Nephron (organoid): ENCODE results near the gene SLCO2B1.

Source experiments
- H3K27ac Mint-ChIP-seq, 3 experiments: 2 replicates each; pipeline ENCODE4 v1.8.0; 2020; ENCODE audit warnings: mixed read lengths in 3 of 3, mild to moderate bottlenecking in 2 of 3, moderate library complexity in 1 of 3
- H3K27me3 Mint-ChIP-seq: 2 replicates; pipeline ENCODE4 v1.8.0; 2021; ENCODE audit warnings: low read depth, mild to moderate bottlenecking, moderate library complexity, mixed read lengths
- H3K36me3 Mint-ChIP-seq: 2 replicates; pipeline ENCODE4 v1.8.0; 2020; ENCODE audit warnings: low read depth, mixed read lengths
- H3K4me1 Mint-ChIP-seq: 2 replicates; pipeline ENCODE4 v1.8.0; 2020; ENCODE audit warnings: mixed read lengths
- H3K4me3 Mint-ChIP-seq, 3 experiments: 2 replicates each; pipeline ENCODE4 v1.8.0; 2020; ENCODE audit warnings: mild to moderate bottlenecking in 3 of 3, mixed read lengths in 3 of 3, moderate library complexity in 2 of 3
- H3K9me3 Mint-ChIP-seq: 2 replicates; pipeline ENCODE4 v1.8.0; 2020; ENCODE audit warnings: mixed read lengths
- CTCF ChIP-seq, 3 experiments: fragments of 200-600 bp; sonication (generic); IDR thresholded peaks; one replicate each; pipeline ENCODE4 v1.5.0; 2021; ENCODE audit warnings: antibody characterized with exemption in 3 of 3; ENCODE audit not compliant: unreplicated experiment in 3 of 3

SLCO2B1 gene

DNA sequence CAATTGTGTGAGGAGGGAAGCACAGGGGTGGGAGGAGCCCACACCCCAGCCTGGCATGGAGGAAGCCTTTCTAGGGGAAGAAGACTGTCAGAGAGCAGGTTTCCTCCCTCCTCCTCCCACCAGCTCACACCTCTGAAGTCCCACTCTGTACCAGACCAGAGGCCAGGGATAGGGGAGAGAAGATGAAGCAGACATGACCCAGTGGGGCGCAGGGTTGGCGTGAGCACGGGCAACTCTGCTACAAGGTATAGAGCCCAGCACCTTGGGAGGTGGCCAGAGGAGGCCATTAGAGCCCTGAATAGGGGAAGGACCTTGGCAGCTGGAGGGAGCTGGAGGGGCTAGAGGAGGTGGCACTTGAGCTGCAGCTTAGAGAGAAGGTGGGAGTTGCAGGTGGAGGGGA lies 15.9 kb downstream of the SLCO2B1 start:
- peaks cover 34% of the 10 kb centered on the region for H3K4me1 Mint-ChIP-seq
- no peak overlapping the region for H3K4me3 Mint-ChIP-seq
- H3K27me3 Mint-ChIP-seq, result peaks cover 27% of the 10 kb centered on the region
- H3K36me3 Mint-ChIP-seq, result no peaks in the 10 kb centered on the region
- peak overlapping the region in 2 of 3 experiments; percentile 41 to 76 for H3K27ac Mint-ChIP-seq
- no peaks in the 10 kb centered on the region for H3K9me3 Mint-ChIP-seq
- TF ChIP-seq CTCF (IDR thresholded peaks at IDR 0.05; ENCODE audit: unreplicated experiment in 3 of 3), result no peak

- Mint-ChIP-seq H3K4me1 (peaks cover 34% of the 10 kb centered on the region), H3K36me3 (no peaks in the 10 kb centered on the region), H3K27me3 (peaks cover 27% of the 10 kb centered on the region), H3K27ac (peak overlapping the region in 2 of 3 experiments; percentile 41 to 76), H3K4me3 (no peak overlapping the region), H3K9me3 (no peaks in the 10 kb centered on the region)
- TF ChIP-seq CTCF (IDR thresholded peaks at IDR 0.05; ENCODE audit: unreplicated experiment in 3 of 3), result no peak
These were observed 16.7 kb downstream of the SLCO2B1 start for GRCh38 chr11:75167617-75168016.

DNA sequence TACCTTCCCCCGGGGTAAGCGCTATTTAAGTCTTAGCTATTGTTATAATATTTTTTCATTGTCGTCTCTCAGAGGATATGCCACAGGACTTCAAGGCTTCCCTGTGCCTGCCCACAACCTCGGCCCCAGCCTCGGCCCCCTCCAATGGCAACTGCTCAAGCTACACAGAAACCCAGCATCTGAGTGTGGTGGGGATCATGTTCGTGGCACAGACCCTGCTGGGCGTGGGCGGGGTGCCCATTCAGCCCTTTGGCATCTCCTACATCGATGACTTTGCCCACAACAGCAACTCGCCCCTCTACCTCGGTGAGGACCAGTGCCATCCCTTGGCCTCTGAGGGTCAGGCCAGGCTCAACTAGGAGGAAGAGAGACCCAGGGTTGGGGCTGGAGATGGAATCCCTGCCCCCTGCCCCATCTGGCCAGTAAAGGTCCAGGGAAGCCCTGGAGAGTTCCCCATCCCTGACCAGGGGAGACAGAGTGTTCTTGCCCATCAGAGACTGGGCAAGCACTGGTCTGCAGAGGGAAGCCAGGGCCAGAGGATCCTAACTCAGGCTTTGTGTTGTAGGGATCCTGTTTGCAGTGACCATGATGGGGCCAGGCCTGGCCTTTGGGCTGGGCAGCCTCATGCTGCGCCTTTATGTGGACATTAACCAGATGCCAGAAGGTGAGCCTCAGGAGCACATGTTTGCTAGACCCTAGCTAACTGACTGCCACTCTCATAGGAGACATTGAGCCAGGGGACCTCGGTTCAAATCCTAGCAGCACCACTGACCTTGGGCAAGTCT lies 18.4 kb downstream of the SLCO2B1 start:
- Mint-ChIP-seq H3K9me3 (no peaks in the 10 kb centered on the region), H3K27ac (no peak overlapping the region), H3K27me3 (peaks cover 15% of the 10 kb centered on the region), H3K4me1 (peaks cover 31% of the 10 kb centered on the region), H3K36me3 (no peaks in the 10 kb centered on the region), H3K4me3 (no peak overlapping the region)
- no peak for TF ChIP-seq CTCF (IDR thresholded peaks at IDR 0.05; ENCODE audit: unreplicated experiment in 3 of 3)

DNA sequence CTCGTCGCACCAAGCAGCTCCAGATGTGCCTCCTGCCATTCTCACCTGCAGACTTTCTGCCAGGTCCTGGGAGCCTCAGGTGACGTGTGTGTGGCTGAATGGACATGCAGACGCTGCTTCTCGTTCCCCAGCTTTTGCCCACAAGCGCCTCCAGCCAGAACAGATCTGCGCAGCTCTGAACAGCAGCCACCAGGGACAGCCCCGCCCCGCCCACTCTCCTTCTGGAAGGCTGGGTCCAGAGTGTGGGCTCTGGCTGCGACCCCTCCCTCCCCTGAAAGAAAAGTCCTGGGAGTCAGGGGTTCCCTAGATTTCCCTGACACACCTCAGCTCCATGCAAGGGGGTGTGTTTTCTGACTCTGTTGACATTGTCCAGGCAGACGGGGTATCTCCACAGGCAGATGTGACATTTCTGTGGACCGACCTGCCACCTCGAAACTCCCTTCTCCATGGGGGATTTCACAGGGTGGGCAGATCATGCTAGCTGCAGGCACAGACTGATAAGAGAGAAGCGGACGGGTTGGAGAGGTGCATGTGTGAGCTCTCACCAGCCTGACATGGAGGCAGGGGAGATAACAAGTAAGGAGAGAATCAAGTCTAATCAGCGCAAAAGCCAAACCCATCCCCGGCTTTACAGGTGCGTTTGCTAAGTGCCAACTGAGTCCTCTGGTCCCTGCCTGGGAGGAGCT lies 19.8 kb downstream of the SLCO2B1 start:
- peaks cover 38% of the 10 kb centered on the region for H3K4me1 Mint-ChIP-seq
- no peaks in the 10 kb centered on the region for H3K9me3 Mint-ChIP-seq
- peaks cover 12% of the 10 kb centered on the region for H3K27me3 Mint-ChIP-seq
- no peaks in the 10 kb centered on the region for H3K36me3 Mint-ChIP-seq
- H3K27ac Mint-ChIP-seq, result no peak overlapping the region
- no peak overlapping the region for H3K4me3 Mint-ChIP-seq
- TF ChIP-seq CTCF (IDR thresholded peaks at IDR 0.05; ENCODE audit: unreplicated experiment in 3 of 3), result no peak

DNA sequence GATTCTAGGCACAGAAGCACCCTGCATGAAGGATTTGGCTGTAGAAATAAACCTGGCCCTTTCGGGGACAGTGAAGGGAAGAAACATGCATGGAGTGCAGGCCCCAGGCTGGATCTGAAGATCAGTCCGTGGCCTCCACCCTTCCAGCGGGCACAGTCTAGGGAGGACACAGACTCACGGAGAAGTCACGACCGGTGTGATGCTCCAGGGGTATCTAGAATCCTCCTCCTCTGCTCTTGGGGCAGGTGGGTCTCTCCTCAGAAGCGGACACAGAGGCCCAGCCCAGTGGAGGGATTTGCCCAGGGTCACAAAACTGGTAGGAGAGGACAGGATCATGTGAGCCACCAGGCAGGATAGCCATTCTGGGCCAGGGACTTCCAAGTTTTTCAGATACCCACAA lies 22.4 kb downstream of the SLCO2B1 start:
- Mint-ChIP-seq H3K27ac (peak overlapping the region in 1 of 3 experiments; percentile 77), H3K27me3 (peaks cover 13% of the 10 kb centered on the region)

More for the DNA sequence above, 22.4 kb downstream of the SLCO2B1 start:
- H3K4me3 Mint-ChIP-seq, result no peak overlapping the region
- no peak for TF ChIP-seq CTCF (IDR thresholded peaks at IDR 0.05; ENCODE audit: unreplicated experiment in 3 of 3)
- no peaks in the 10 kb centered on the region for H3K9me3 Mint-ChIP-seq
- H3K36me3 Mint-ChIP-seq, result no peaks in the 10 kb centered on the region
- peaks cover 24% of the 10 kb centered on the region for H3K4me1 Mint-ChIP-seq
